ENCODE measurements around the gene PPP3CA. TPM values are rescaled to one million over a fixed set of nuclear protein-coding genes. Genes with fewer than 3 reads are reported as not detected.
A peak's percentile ranks its signal among the peaks of the same experiment; 100 is the strongest.

Gene PPP3CA
- total RNA-seq, 1 experiment from 2014 or later = 129 TPM

DNA sequence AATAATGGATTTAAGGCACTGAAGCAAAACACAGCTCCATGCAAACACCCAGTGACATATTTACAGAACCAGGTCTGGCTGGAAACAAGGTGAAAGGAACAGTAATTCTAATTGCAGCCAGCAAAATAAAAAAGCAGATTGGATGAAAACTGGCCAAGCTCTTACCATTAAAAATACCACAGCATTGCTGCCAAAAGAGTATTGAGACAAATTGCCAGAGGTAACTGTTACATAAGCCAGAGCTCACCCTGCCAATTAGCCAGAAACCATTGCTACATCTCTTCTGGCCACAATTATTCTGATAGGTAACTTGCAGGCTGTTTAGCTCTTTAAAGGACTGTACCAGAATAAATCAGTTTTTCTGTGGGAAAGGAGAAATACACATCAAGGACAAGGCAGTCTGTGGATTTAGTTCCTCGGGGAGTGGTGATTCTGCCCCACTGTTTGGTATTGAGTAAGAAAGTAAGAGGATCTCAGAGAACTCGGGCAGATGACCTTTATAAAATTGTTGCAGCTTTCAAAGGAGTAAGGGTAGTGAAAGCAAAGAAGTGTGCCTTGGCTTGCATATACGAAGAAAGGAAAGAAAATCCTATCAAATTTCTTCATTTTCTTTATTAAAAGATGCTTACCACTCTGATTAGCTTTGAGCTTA, 369.5 kb downstream of the PPP3CA start:
- intact Hi-C loops (cut with micrococcal nuclease; ENCODE audit: unreplicated experiment) = no loop called here
- POLR2A ChIA-PET (ENCODE audit: low non-redundant PET) = interaction anchor here (1.0 kb wide), 1 partner anchor 42 kb away, joined by 3 read pairs; no protein-coding TSS in a partner anchor
- DNase-seq (ENCODE audit: low spot score) = no peak
- CTCF ChIA-PET = no interaction called here
- H3K36me3 ChIP-seq (ENCODE audit: insufficient read depth, low read length, poor library complexity, severe bottlenecking) = no peaks in the 10 kb centered on the region
- no peaks in the 10 kb centered on the region for H3K9me3 ChIP-seq (ENCODE audit: low read depth, low read length, poor library complexity, severe bottlenecking)
- no TSS peak for BruUV-seq (replicated peaks)
- H3K27me3 ChIP-seq (replicated peaks; ENCODE audit: insufficient read depth, low read depth, low read length, poor library complexity) = no peaks in the 10 kb centered on the region
- peaks cover 15% of the 10 kb centered on the region for H3K4me1 ChIP-seq (ENCODE audit: insufficient read depth, low read length, poor library complexity, severe bottlenecking)
- TF ChIP-seq, protein P1, sequence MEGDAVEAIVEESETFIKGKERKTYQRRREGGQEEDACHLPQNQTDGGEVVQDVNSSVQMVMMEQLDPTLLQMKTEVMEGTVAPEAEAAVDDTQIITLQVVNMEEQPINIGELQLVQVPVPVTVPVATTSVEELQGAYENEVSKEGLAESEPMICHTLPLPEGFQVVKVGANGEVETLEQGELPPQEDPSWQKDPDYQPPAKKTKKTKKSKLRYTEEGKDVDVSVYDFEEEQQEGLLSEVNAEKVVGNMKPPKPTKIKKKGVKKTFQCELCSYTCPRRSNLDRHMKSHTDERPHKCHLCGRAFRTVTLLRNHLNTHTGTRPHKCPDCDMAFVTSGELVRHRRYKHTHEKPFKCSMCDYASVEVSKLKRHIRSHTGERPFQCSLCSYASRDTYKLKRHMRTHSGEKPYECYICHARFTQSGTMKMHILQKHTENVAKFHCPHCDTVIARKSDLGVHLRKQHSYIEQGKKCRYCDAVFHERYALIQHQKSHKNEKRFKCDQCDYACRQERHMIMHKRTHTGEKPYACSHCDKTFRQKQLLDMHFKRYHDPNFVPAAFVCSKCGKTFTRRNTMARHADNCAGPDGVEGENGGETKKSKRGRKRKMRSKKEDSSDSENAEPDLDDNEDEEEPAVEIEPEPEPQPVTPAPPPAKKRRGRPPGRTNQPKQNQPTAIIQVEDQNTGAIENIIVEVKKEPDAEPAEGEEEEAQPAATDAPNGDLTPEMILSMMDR (conservative IDR thresholded peaks at IDR 0.05; ENCODE audit: low read depth, low read length) = no peak
- no peak for TF ChIP-seq EZH2 (IDR thresholded peaks at IDR 0.05; ENCODE audit: borderline replicate concordance, low read depth, low read length, poor library complexity, severe bottlenecking)
- no peak overlapping the region for H3K4me3 ChIP-seq (ENCODE audit: low read depth, low read length, poor library complexity, severe bottlenecking)
- no peak overlapping the region for H3K27ac ChIP-seq (ENCODE audit: low read depth, low read length, poor library complexity, severe bottlenecking)

DNA sequence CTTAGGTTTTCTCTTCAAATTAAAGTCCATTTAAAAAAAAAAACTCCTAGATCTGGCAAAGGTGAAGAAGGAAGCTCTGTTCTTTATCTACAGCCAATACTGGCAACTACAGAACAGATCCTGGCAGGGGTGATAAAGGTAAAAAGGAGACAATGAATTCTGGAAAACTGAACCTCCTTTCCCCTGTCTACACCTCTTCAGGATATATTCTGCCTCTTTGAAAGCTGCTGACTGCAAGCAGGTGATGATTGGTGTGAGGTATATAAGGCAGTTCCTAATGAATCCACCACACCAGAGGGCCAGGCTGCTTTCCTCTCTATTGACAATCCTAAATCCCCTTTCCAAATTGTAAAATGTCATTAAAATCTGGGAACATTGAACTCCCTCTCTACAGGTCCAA, 370.1 kb downstream of the PPP3CA start:
- H3K4me1 ChIP-seq (ENCODE audit: insufficient read depth, low read length, poor library complexity, severe bottlenecking) = peaks cover 15% of the 10 kb centered on the region
- DNase-seq (ENCODE audit: low spot score) = no peak
- CTCF ChIA-PET = no interaction called here
- BruUV-seq (replicated peaks) = no TSS peak
- POLR2A ChIA-PET (ENCODE audit: low non-redundant PET) = no interaction called here
- H3K27ac ChIP-seq (ENCODE audit: low read depth, low read length, poor library complexity, severe bottlenecking) = no peak overlapping the region
- no peaks in the 10 kb centered on the region for H3K27me3 ChIP-seq (replicated peaks; ENCODE audit: insufficient read depth, low read depth, low read length, poor library complexity)
- no peak for TF ChIP-seq EZH2 (IDR thresholded peaks at IDR 0.05; ENCODE audit: borderline replicate concordance, low read depth, low read length, poor library complexity, severe bottlenecking)
- TF ChIP-seq, protein P1 (conservative IDR thresholded peaks at IDR 0.05; ENCODE audit: low read depth, low read length) = no peak
- no peak overlapping the region for H3K4me3 ChIP-seq (ENCODE audit: low read depth, low read length, poor library complexity, severe bottlenecking)
- intact Hi-C loops (cut with micrococcal nuclease; ENCODE audit: unreplicated experiment) = no loop called here
- H3K9me3 ChIP-seq (ENCODE audit: low read depth, low read length, poor library complexity, severe bottlenecking) = no peaks in the 10 kb centered on the region
- H3K36me3 ChIP-seq (ENCODE audit: insufficient read depth, low read length, poor library complexity, severe bottlenecking) = no peaks in the 10 kb centered on the region

Small RNA genes lying within 50 kb of the gene (microRNA-seq; reads per million reads assigned to microRNA genes)
- 29.4 reads per million, percentile 49 among the genes with 10 or more reads in this experiment for gene MIR1255A
- gene MIR8066 = not detected

Measured in A673 (cell line).